ENCODE data around the gene KIAA1328.
A peak's percentile ranks its signal among the peaks of the same experiment; 100 is the strongest.
"Not testable (repeated sequence)": the region's sequence is repeated elsewhere in the genome, so short reads cannot be mapped to it uniquely, and the experiment has no call there.

Gene KIAA1328

GRCh38 chr18:36826556-36826955 lies 2.4 kb upstream of the KIAA1328 start:
- DNase-seq, result no peak

GRCh38 chr18:36828157-36828629 lies 734 bp upstream of the KIAA1328 start:
- no peak for DNase-seq

GRCh38 chr18:36829362-36830157 lies 633 bp downstream of the KIAA1328 start:
- peak; percentile 42 for DNase-seq

- no peak for DNase-seq
These were observed 1.2 kb downstream of the KIAA1328 start for GRCh38 chr18:36830158-36830495.

- DNase-seq, result no peak
These were observed 2.2 kb downstream of the KIAA1328 start for GRCh38 chr18:36831139-36831538.

- no peak for DNase-seq
These were observed 4.2 kb downstream of the KIAA1328 start for GRCh38 chr18:36833120-36833519.

- no peak for DNase-seq
These were observed 7.0 kb downstream of the KIAA1328 start for GRCh38 chr18:36835927-36836326.

GRCh38 chr18:36839835-36840234 lies 10.9 kb downstream of the KIAA1328 start:
- DNase-seq, result no peak

GRCh38 chr18:36843199-36843598 lies 14.3 kb downstream of the KIAA1328 start:
- no peak for DNase-seq

GRCh38 chr18:36843784-36844183 lies 14.9 kb downstream of the KIAA1328 start:
- DNase-seq, result no peak

- DNase-seq, result no peak
These were observed 19.7 kb downstream of the KIAA1328 start for GRCh38 chr18:36848609-36849008.

GRCh38 chr18:36849288-36850006 lies 20.5 kb downstream of the KIAA1328 start:
- no peak for DNase-seq

- DNase-seq, result no peak
These were observed 21.7 kb downstream of the KIAA1328 start for GRCh38 chr18:36850527-36851201.

- DNase-seq, result no peak
These were observed 22.3 kb downstream of the KIAA1328 start for GRCh38 chr18:36851202-36851590.

GRCh38 chr18:36856815-36857214 lies 27.9 kb downstream of the KIAA1328 start:
- DNase-seq, result no peak

- no peak for DNase-seq
These were observed 33.3 kb downstream of the KIAA1328 start for GRCh38 chr18:36862182-36862581.

GRCh38 chr18:36867056-36867455 lies 38.1 kb downstream of the KIAA1328 start:
- DNase-seq, result no peak

- no peak for DNase-seq
These were observed 42.9 kb downstream of the KIAA1328 start for GRCh38 chr18:36871801-36872200.

GRCh38 chr18:36872329-36872728 lies 43.4 kb downstream of the KIAA1328 start:
- DNase-seq, result no peak

- not testable (repeated sequence) for DNase-seq
These were observed 44.9 kb downstream of the KIAA1328 start for GRCh38 chr18:36873826-36874225.

GRCh38 chr18:36879796-36880195 lies 50.9 kb downstream of the KIAA1328 start:
- DNase-seq, result not testable (repeated sequence)

GRCh38 chr18:36885981-36886380 lies 57.1 kb downstream of the KIAA1328 start:
- DNase-seq, result no peak

GRCh38 chr18:36887114-36887513 lies 58.2 kb downstream of the KIAA1328 start:
- no peak for DNase-seq

- no peak for DNase-seq
These were observed 58.9 kb downstream of the KIAA1328 start for GRCh38 chr18:36887864-36888263.
